GM12873 (cell line): Measurements from ENCODE around the gene IGLON5.

Experiments
- CTCF ChIP-seq: IDR thresholded peaks from 2 replicates; pipeline ENCODE4 v1.5.1; 2012; ENCODE audit warnings: low read depth, mild to moderate bottlenecking, moderate library complexity, low read length, control low read depth; ENCODE audit not compliant: insufficient read depth; ENCODE audit errors: missing control alignments

IGLON5 gene

GRCh38 chr19:51318687-51319648, 7.5 kb downstream of the IGLON5 start:
- TF ChIP-seq CTCF = no peak

GRCh38 chr19:51319649-51320279, 8.3 kb downstream of the IGLON5 start:
- TF ChIP-seq CTCF = no peak

- no peak for TF ChIP-seq CTCF
These were observed 8.8 kb downstream of the IGLON5 start for GRCh38 chr19:51320280-51320657.

- TF ChIP-seq CTCF = no peak
These were observed 10.4 kb downstream of the IGLON5 start for GRCh38 chr19:51321799-51322198.

- no peak for TF ChIP-seq CTCF
These were observed 12.2 kb downstream of the IGLON5 start for GRCh38 chr19:51323481-51324166.

GRCh38 chr19:51324167-51324481, 12.7 kb downstream of the IGLON5 start:
- no peak for TF ChIP-seq CTCF
